KMS-11 (cell line): Measurements from ENCODE around the gene FYN.

Source experiments
- H2AFZ ChIP-seq: fragments of 200-600 bp; sonication (generic); 2 replicates; pipeline ENCODE4 v1.6.1; 2016; ENCODE audit warnings: antibody characterized with exemption, mixed run types, low read depth
- H3K27ac ChIP-seq: fragments of 200-600 bp; sonication (generic); 2 replicates; pipeline ENCODE4 v1.6.1; 2016; ENCODE audit warnings: mild to moderate bottlenecking, mixed run types
- H3K27me3 ChIP-seq: fragments of 200-600 bp; sonication (generic); 2 replicates; pipeline ENCODE4 v1.6.1; 2017; ENCODE audit warnings: mild to moderate bottlenecking, low read depth, mixed run types, moderate library complexity; ENCODE audit not compliant: insufficient read depth
- H3K36me3 ChIP-seq: fragments of 200-600 bp; sonication (generic); 2 replicates; pipeline ENCODE4 v1.6.1; 2017; ENCODE audit warnings: mild to moderate bottlenecking, mixed run types; ENCODE audit not compliant: insufficient read depth
- H3K4me1 ChIP-seq: fragments of 200-600 bp; sonication (generic); 2 replicates; pipeline ENCODE4 v1.6.1; 2016; ENCODE audit warnings: mild to moderate bottlenecking, low read depth, mixed run types; ENCODE audit not compliant: poor library complexity, severe bottlenecking
- H3K4me2 ChIP-seq: fragments of 200-600 bp; sonication (generic); 2 replicates; pipeline ENCODE4 v1.7.0; 2016; ENCODE audit warnings: mild to moderate bottlenecking, mixed run types
- H3K4me3 ChIP-seq: fragments of 200-600 bp; sonication (generic); IDR thresholded peaks from 2 replicates; pipeline ENCODE4 v1.6.1; 2017; ENCODE audit warnings: low read depth, low read length, mixed read lengths; ENCODE audit not compliant: insufficient read depth
- H3K79me2 ChIP-seq: fragments of 200-600 bp; sonication (generic); 2 replicates; pipeline ENCODE4 v1.6.1; 2016; ENCODE audit warnings: low read depth, mixed run types; ENCODE audit not compliant: insufficient read depth
- H3K9ac ChIP-seq: fragments of 200-600 bp; sonication (generic); 2 replicates; pipeline ENCODE4 v1.6.1; 2016; ENCODE audit warnings: mild to moderate bottlenecking, mixed run types
- H4K20me1 ChIP-seq: fragments of 200-600 bp; sonication (generic); 2 replicates; pipeline ENCODE4 v1.6.1; 2016; ENCODE audit warnings: mild to moderate bottlenecking, mixed run types; ENCODE audit not compliant: insufficient read depth
- TF ChIP-seq, protein P1 (sequence below): fragments of 200-600 bp; sonication (generic); conservative IDR thresholded peaks from 2 replicates; pipeline ENCODE4 v1.6.1; 2017; ENCODE audit warnings: low read depth, mild to moderate bottlenecking, antibody characterized with exemption, low read length, moderate library complexity, mixed read lengths

The FYN gene

DNA sequence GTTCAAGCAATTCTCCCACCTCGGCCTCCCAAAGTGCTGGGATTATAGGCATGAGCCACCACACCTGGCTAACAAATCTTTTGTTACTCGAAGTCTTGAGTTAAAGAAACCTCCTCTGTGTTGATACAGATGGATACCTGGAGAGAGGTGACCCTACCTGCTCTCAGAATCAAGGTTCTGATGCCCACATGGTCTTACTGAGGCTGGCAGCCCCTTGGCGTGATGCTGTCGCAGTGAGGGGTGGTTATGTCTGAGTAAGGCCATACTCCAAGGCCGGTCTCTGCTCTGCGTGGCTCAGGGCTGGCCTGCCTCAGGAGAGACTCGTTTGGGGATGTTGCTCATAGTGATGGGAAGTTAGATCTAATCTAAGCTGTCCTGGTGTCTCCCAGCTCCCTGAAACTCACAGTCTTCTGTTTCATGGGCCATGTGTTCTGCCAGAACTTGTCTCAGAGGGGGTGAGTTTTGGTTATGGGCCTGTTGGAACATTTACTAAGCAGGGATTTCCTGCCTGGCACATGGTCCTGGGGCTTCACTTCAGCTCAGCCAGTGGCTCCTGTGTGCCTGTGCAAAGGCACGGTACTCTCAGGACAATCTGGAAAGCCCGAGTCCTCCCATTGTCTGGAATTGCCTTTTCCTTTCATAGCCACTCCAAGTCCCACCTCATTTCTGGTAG, 250.1 kb downstream of the FYN start:
- TF ChIP-seq, protein P1, sequence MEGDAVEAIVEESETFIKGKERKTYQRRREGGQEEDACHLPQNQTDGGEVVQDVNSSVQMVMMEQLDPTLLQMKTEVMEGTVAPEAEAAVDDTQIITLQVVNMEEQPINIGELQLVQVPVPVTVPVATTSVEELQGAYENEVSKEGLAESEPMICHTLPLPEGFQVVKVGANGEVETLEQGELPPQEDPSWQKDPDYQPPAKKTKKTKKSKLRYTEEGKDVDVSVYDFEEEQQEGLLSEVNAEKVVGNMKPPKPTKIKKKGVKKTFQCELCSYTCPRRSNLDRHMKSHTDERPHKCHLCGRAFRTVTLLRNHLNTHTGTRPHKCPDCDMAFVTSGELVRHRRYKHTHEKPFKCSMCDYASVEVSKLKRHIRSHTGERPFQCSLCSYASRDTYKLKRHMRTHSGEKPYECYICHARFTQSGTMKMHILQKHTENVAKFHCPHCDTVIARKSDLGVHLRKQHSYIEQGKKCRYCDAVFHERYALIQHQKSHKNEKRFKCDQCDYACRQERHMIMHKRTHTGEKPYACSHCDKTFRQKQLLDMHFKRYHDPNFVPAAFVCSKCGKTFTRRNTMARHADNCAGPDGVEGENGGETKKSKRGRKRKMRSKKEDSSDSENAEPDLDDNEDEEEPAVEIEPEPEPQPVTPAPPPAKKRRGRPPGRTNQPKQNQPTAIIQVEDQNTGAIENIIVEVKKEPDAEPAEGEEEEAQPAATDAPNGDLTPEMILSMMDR: no peak
- Histone ChIP-seq H3K4me2 (no peak overlapping the region), H3K36me3 (no peaks in the 10 kb centered on the region), H3K27me3 (no peaks in the 10 kb centered on the region), H3K79me2 (no peaks in the 10 kb centered on the region), H3K4me1 (no peaks in the 10 kb centered on the region), H3K9ac (no peak overlapping the region), H3K27ac (no peak overlapping the region), H4K20me1 (no peaks in the 10 kb centered on the region), H3K4me3 (no peak overlapping the region), H2AFZ (no peak overlapping the region)

DNA sequence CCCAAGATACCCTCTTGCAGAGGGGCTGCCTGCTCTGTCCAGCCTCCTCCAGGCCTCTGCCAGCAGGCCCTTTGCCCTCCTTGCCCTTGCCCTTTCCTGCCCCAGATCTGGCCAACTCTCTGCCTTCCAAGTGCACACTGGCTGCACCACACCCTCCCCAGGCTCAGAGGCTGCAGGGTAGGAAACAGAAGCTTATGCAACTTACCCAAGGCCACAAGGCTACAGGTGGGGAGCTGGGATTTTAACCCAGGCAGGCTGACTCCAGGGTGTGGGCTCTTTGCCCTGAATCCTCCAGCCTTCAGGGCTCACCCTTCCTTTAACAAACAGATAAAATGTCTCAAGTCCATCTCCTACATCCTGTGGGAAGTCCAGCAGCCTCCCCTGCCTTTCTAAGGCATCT, 253.1 kb downstream of the FYN start:
- no peaks in the 10 kb centered on the region for H3K27me3 ChIP-seq

DNA sequence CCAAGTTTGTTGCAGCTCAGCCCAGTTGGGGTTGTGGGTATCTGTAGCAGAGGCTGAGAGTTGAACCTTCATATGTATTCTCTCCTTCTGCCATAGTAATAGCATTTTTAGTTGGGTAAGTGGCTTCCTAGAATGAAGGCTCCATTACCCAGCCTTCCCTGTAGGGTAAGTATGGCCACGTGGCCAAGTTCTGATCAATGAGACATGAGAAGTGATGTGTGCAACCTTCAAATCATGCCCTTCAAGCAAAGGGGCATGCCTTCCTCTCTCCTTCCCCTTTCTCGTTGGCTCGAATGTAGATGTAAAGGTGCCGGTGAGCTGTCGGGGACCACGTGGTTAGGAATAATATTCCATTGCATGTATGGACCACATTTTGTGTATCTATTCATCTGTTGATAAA, 254.8 kb downstream of the FYN start:
- TF ChIP-seq, protein P1: no peak
- no peaks in the 10 kb centered on the region for H3K79me2 ChIP-seq
- no peaks in the 10 kb centered on the region for H3K4me1 ChIP-seq
- no peak overlapping the region for H3K4me2 ChIP-seq
- H4K20me1 ChIP-seq: no peaks in the 10 kb centered on the region
- H3K27ac ChIP-seq: no peak overlapping the region
- no peaks in the 10 kb centered on the region for H3K27me3 ChIP-seq
- no peak overlapping the region for H2AFZ ChIP-seq
- no peak overlapping the region for H3K4me3 ChIP-seq
- H3K36me3 ChIP-seq: no peaks in the 10 kb centered on the region
- no peak overlapping the region for H3K9ac ChIP-seq

More for the DNA sequence above, 253.1 kb downstream of the FYN start:
- Histone ChIP-seq H4K20me1 (no peaks in the 10 kb centered on the region), H3K4me3 (no peak overlapping the region), H3K9ac (no peak overlapping the region), H3K4me2 (no peak overlapping the region), H3K27ac (no peak overlapping the region), H3K79me2 (no peaks in the 10 kb centered on the region), H3K4me1 (no peaks in the 10 kb centered on the region), H2AFZ (no peak overlapping the region), H3K36me3 (no peaks in the 10 kb centered on the region)
- TF ChIP-seq, protein P1: no peak

DNA sequence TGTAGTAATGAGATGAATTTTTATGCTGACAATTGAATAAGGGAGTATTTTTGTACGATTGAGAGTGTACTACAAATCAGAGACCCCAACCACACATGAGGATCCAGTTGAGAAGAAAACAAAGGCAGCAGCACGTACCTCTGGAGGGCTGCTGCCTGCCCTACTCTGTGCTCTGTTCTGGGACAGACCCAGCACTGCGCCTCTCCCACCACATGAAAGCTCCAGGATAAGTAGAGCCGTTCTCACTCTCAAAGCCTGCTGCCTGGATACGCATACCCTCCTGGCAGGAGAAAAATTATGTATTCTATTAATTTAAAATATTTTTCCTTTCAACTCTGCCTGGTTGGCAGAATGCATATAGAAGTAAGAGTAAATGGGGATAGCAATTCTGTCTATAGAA, 256.1 kb downstream of the FYN start:
- Histone ChIP-seq H2AFZ (no peak overlapping the region), H3K79me2 (no peaks in the 10 kb centered on the region), H3K27me3 (no peaks in the 10 kb centered on the region), H3K36me3 (no peaks in the 10 kb centered on the region), H3K4me1 (no peaks in the 10 kb centered on the region), H3K27ac (no peak overlapping the region), H3K4me2 (no peak overlapping the region), H4K20me1 (no peaks in the 10 kb centered on the region), H3K9ac (no peak overlapping the region), H3K4me3 (no peak overlapping the region)
- TF ChIP-seq, protein P1: no peak
